ENCODE results near the gene SETD3.
A peak's percentile ranks its signal among the peaks of the same experiment; 100 is the strongest.

Gene SETD3

DNA sequence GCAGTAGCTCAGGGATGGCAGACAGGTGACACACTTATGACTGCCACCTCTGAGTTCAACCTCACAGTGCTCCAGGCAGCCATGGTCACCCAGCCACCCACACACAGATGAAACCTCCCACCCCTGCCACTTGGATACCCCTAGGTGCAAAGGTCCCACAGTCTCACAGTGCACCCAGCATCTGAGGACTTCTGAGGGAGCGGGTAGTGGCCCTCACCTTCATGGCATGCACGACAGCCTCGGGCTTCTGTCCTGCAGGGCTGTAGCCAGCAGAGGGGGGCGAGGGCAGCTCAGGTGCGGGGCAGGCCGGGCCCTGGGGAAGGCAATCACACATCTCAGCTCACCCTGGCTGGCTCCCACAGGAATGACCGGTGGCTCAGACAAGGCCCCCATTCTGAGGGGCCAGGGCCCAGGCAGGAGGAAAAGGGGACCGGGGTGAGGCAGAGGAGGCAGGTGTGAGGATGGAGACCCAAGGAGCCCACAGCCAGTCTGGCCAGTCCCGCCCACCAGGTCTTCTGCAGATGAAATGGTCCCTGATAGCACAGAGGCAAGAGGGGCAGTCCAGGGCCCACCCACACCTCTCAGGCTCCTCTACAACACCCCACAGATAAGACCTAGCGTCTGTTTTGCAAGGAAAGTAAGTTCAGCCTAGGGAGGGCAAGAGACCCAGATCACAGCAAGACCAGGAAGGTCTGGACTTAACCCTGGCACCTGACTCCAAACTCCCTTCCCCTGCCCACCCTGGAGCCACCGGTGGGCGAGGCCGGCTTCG lies 36.4 kb upstream of the SETD3 start:
- no peak for DNase-seq

DNA sequence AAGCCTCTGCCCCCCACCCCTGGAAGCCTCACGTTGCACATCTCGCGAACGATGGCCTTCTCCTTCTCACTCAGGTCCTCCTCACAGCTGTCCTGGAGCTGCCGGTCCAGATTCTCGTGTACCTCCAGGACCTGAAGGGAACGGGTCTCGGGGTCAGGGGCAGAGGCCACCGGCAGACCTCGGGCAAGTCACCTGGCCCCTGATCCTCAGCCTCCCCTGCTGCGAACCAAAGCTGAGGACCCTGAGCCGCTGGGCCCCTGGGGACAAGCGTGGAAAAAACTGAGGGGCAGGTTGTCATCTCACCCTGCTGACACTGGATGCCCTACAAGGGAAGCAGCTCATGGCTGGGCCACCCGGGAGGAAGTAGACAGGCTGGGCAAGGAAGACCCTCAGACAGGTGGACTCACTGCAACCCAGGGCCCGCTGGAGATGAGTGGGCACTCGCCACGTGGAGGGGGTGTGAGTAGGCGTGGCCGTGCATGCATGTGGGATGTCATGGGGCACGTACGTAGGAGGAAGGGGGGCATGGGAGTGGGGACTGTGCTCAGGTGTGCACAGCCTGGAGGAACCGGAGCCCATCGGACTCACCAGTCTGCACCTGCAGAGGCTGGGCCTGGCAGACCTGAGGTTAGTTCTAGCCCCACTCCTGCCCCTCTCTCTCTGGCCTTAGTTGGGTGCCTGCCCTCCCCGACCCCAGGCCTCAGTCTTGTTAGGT lies 35.7 kb upstream of the SETD3 start:
- DNase-seq: no peak

DNA sequence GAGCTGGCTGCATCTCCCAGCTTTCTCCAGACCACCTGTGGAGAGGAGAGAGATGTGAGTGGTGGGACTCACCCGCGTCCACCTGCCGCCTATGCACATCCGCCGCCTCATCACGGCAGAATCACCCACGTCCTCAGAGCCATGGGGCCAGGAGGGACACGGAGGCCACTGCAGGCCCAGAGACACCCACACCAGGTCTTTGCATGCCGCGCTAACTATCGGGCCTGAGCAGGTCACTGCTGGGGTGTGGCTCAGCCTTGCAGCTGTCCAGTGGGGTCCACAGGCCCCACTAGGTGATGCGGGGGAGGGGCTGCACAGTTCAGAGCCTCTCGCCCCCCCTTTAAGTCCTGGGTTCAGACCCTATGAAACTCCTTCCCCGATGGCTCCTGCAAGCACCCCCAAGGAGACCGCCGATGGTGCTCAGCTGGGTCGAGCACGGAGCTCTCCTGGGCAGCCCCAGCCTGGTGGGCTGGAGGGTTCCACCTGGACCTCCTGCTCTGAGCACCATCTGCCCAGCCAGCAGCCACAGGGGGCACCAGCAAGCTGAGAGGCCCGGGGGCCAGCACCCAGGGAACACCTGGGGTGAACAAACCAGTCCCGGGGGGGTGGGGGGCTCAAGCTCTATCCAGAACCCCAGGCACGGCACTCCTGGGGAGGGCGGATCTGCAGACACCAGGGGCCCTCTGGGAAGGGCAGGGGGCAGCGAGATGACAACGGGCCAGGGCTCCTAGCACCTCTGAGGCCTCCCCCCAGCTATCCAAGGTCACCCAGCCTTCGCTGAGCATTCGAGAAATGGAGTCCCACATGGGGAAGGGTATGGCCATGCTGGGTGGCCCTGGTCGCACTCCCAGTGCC lies 34.9 kb upstream of the SETD3 start:
- DNase-seq: no peak

DNA sequence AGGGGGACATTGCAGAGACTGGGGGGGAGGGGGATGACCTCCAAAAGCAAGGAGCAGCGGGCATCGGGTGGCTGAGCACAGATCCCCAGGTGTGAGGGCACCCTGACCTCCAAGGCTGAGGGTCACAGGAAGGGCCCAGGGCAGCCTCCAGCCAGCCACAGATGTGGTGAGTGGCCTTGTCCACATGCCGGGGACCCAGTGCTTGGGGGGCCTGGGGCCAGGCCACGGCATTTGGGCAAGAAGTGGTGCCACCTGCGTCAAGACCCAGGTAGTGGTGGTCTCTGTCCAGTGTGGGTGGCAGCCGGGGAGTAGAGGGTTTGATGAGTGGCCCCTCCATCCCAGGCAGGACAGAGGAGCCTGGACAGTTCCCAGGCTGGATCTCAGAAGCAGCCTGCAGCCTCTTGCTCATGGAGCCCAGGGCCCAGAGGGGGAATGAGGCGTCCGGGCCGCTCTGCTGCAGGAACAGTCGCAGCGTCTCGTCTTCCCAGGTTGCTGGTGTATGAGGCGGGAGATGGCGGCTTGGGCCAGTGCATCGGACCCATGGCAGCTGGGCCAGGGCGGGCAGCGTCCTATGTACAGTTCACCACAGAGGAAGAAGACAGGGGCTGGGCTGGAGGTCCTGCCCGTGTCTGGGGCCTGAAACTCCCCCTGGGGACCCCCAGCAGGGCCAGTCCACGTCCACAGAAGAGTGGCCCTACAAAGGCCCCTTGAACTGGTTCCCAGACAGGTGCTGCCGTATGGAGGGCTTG lies 34.1 kb upstream of the SETD3 start:
- no peak for DNase-seq

DNA sequence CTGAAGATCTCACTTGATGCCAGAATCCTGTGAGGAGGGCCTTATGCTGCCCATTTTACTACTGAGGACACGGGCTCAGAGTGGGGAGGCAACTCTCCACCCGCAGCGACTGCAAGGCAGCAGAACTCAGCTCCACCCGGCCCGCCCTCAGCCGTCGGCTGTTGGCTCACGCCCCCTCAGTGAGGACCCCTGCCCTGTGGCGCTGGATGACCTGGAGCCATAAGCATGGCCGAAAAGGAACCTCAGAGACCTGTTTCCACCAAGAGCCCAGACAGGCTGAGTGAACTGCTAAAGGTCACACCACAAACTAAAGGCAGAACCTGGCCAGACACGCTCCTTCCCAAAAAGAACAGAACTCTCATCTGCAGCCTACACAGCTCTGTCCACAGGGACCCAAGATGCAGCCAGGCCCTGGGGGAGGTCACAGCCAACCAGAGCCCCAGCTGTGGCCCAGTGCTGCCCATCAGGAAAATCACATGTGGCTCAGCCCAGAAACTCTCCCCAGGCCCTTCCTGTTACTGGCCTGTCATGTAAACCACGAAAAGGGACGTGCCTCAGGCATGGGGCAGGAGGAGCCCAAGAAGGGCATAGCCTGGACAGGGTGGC lies 33.4 kb upstream of the SETD3 start:
- DNase-seq: no peak

DNA sequence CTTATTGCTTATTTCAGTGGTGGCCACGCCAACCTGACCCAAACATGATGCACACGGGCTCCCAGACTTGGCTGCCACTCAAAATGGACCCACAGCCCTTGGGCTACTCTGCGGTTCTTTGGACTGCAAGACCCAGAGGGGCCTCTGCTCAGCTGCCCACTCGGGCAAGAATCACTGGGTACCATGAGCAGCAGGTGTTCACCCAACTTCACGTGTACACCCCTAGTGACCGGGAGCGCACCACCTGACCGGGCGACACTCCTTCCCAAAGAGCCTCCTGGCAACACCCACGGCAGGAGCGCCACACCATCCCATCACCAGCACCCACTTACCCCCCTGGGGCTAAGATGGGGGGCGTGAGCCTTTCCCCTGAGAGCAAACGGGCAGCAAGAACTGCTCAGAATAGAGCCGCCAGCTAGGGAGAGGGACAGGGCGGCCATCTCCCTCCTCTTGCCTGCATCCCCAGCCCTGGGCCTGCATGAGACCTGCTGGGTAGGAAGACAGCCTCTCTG lies 32.6 kb upstream of the SETD3 start:
- DNase-seq: no peak

DNA sequence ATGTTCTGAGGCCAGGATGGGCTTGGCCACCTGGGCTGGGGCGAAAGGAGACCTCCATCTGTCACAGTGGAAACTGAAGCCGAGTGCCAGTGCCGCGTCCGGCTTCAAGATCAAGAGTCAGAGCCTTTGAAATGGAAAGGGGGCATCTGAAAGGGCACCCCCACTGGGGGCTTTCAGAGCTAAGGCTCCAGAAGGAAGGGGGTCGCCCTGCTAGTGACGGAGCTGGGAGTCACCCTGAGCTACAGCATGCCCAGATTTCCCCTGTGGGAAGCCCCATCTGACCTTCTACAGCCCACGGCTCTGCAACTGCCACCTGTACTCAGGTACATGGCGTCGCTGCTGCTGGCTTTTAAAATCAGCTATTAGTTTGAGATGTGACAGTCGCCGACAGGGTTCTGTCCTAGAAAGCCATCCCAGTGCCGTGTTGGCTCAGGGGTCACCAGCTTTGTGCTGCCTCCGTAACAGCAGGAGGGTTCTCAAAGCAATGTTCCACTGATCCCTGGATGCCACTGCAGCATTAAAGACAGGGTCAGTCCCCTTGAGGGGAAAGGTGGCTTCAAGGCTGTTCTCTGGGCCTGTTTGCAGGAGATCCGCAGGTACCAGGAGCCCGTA lies 32.0 kb upstream of the SETD3 start:
- DNase-seq: no peak

DNA sequence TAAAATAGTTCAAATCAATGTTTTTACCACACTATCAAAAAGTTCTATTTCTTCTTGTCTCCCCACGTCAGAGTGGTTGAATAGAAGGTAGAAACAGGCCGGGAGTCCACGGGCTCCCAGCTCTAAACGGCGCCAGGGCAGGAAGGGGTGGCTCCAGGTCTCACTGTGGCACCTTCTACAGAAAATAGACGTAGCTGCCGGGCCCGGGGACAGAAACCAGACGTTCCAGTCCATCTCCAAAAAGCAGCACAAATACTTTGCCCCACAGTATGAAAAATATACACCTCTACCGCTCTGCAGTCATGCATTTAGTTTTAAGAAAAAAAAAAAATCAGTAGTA lies 31.4 kb upstream of the SETD3 start:
- no peak for DNase-seq

DNA sequence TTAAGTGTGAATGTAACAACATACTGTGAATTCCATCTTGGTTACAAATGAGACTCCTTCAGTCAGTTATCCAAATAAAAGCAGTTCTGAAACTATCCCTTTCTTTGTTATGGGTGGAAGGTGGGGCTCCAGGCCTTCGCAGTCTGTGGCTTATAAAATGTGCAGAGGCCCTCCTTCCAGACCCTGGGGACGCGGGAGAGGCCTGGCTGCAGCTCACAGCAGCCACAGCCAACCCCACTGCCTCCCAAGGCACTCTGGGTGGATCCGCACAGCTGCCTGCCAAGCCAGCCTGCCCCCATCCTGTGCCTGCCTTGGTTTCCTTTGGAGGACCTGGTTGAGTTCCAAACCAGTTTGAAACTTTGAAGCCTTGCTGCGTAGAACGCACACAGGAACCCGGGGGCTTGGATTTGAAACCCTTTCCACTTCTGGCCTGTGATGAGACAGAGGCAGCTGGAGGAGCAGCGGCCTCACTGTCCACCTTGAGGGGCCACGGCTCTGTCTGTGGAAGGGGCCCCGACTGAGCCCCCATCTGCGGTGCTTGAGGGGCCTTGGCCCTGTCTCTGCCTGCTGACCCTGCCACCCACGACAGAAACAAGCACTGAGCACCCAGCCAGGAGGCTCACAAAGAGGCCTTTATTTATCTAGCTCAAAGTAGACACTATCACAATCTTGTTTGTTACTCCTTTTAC lies 30.9 kb upstream of the SETD3 start:
- peak; percentile 94 for DNase-seq

DNA sequence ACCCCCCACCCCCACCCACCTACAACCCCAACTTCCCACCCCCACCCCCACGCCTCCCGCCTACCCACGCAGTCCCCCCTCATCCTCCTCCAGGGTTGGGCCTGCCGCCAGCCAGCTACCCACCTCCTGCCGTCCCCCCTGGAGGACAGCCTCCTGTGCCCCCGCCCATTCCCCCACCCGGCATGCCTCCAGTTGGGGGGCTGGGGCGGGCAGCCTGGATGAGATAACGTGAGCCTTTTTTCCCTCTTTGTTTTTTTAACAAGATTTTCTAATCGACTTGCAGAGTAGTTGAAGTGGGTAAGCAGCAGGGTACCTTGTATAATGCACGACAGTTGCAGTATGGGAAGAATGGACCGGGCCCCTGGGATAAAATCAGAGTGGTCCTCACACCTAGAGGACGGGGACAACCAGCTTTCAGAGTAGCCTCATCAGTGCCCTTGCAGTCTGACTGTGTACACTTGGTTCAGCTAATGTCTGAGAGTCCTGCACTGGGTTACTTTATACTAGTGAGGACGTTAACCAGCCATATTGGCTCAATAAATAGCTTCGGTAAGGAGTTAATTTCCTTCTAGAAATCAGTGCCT lies 30.0 kb upstream of the SETD3 start:
- no peak for DNase-seq

DNA sequence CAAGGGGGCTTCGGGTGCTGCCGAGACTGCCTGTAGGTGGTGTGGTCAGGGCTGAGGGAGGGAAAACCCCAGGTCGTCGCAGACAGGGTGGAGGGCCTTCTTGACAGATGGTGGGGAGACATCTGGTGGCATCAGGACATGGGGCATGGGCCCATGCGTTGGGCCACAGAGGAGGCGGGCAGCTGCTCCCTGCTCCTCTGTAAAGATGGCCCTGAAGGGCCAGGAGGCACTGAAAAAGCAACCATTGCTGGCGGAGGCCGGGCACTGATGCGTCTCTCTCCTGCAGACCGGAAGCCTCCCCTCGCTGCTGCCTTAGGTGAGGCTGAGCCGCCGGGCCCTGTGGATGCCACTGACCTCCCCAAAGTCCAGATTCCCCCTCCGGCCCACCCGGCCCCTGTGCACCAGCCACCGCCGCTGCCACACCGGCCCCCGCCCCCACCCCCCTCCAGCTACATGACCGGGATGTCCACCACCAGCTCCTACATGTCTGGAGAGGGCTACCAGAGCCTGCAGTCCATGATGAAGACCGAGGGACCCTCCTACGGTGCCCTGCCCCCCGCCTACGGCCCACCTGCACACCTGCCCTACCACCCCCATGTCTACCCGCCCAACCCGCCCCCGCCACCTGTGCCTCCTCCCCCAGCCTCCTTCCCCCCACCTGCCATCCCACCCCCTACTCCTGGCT lies 29.4 kb upstream of the SETD3 start:
- no peak for DNase-seq

DNA sequence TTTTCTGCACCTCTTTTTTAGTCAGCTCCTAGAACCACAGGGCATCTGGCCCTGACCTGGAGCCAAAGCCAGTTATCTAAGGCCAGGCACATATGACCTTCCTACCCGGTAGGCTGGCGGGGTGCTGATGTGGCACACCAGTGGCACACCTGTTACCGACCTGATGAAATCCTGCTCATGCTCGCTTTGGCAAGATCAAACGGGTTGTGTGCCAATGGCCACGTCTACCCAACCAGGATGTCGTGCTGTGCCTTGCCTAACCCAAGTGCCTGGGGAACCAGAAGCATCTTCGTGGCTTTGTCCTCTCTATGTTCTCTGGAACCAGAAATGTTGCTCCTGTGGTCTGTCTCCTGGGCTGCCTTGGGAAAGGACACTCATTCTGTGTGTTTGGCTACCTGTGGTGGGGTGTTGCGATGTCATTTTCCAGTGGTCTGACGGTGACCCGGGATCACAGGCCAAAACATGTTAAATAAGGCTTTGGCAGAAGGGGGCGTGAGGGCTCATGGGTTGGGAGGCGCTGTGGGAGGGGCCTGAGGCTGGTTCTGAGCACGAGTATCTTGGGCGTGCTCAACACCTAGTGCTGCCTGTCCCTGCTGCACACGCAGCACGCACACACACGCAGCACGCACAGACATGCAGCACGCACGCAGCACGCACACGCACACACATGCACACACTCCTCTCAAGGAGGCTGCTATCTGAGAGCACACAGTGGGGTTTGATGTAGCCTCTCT lies 28.4 kb upstream of the SETD3 start:
- no peak for DNase-seq

DNA sequence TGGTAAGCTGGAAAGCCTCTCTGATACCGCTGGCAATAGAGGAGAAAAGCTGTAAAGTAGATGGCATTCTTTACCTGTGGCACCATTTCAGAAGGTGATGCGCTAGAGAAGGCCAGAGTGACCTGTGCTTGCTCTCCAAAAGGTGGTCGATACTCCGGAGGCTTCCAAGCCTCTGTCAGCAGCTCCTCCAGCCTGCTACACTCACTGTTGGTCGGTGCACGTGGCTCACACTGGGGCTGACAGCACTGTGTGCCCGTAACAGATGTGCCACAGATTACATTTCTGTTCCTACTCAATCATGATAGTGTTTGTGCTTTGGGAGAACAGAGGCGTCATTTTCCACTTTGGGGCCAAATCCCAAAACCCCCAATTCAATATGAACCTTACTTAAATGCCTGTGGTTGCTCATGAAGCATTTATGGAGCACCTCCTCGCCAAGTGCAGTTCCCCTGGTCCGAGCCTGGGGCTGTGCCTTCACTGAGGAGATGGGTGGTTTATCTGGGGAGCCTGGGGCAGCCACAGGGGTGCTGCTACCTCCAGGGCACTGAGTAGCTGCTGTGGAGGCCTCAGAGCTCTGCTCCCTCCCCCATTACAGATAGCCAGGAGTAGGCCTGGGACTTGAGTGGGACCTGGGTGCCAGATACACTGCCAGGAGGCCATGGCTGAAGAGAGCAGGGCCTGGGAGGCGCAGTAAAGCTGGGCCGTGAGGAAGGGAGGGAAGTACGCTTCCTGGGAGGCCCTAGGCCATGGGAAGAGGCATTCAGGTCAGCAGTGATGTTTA lies 27.4 kb upstream of the SETD3 start:
- no peak for DNase-seq

DNA sequence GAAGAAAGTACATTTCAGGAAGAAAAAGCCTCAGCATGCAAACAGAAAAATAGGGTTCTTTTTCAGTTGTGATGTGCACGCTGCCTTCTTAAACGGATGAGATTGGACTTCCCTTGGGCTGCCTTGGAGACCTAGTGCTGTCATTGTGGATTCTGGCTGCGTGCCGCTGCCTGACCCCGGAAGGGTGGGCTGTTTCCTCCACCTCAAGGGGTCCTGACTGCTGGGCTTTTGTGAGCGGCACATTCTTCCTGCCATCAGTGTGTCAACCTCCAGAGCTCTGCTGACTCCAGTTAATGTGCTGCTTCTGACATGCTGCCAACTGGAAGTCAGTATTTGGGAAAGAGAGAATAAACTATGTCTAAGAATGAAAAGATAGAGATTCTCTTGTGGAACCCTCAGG lies 25.6 kb upstream of the SETD3 start:
- DNase-seq: no peak

DNA sequence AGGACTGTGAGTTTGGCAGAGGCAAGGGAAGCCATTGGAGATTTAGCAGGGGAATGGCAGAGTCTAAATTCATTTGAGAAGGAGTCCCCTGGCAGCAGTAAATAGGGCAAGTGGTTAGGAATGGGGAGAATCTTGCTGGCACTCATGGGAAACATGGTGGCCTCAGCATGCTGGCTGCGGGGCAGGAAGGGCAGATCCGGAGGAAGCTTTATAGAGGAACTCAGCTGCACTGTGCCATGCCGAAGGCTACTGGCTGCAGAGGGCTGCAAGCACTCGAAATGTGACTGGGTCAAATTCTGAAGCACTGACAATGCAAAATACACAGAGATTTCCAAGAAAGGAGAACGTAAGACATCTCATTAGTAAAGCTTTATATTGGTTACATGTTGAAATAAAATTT lies 24.4 kb upstream of the SETD3 start:
- no peak for DNase-seq

DNA sequence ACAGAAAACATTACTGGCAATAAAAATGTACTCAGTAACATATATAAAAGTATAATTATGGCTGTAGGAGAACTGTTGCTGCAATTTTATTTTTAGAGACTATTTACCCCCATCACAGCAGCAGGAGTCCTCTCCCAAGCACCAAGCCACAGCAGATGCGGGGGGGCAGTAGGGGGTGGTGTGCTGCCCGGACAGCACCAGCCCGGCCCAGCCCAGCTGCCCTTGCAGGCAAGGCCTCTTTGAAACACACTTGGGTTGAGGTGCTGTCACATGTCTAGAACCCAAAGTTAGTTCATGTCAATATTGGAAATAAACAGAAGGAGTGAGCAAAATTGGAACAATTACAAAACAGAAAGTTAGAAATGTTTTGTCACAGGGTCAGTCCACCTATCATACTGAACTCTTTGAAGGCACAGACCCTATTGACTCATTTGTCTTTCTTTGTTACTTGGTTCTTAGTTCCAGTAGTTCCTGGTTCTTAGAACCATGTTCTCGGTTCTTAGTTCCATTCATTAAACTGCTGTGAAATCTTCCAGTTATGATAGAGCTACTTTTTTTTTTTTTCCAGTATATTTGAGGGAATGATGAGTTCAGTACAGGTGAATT lies 23.3 kb upstream of the SETD3 start:
- no peak for DNase-seq

DNA sequence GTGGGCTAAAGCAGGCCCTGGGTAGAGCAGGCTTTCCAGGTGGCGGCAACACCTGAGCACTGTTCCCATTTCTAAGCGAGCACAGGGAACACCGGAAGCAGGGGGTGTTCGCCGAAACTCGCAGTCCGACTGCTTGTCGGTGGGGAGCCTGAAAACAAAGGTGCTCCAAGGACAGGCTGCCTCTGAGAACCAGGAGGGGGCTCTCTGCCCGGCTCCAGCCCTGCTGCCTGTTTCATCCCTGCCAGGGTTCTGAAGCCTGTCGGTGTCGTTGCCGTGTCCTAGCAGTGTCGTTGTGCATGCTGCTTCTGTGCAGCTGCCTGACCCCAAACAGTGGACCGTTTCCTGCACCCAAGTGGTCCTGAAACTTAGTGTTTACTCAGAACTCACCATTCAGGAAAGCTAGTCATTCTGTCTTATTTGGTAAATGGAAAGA lies 22.3 kb upstream of the SETD3 start:
- DNase-seq: no peak

DNA sequence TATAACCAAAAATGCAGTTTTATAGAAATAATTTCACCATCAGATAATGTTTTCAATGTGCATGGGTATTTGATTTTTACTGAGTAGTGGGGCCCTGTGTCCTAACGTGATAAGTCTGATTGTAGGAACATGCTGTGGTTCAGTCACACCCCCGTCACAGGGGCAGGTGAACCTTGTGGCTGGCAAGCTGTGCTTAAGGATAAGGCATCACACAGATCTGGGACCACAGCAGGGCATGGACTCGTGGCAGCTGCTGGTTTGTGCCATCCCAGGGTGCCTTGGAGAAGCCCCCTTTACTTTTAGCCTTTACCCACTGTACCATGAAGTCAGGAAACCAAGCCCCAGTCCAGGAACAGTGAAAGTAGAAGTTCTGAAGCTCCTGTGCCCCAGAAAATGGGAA lies 17.2 kb upstream of the SETD3 start:
- no peak for DNase-seq
